HG03135 (cell line): ENCODE results near the gene INPP4A.

Source experiments
- ATAC-seq: cut with Tn5 transposase; IDR thresholded peaks from one replicate; pipeline ENCODE4 v1.9.1; 2021; ENCODE audit warnings: mild to moderate bottlenecking, moderate library complexity; ENCODE audit not compliant: unreplicated experiment

Gene INPP4A

DNA sequence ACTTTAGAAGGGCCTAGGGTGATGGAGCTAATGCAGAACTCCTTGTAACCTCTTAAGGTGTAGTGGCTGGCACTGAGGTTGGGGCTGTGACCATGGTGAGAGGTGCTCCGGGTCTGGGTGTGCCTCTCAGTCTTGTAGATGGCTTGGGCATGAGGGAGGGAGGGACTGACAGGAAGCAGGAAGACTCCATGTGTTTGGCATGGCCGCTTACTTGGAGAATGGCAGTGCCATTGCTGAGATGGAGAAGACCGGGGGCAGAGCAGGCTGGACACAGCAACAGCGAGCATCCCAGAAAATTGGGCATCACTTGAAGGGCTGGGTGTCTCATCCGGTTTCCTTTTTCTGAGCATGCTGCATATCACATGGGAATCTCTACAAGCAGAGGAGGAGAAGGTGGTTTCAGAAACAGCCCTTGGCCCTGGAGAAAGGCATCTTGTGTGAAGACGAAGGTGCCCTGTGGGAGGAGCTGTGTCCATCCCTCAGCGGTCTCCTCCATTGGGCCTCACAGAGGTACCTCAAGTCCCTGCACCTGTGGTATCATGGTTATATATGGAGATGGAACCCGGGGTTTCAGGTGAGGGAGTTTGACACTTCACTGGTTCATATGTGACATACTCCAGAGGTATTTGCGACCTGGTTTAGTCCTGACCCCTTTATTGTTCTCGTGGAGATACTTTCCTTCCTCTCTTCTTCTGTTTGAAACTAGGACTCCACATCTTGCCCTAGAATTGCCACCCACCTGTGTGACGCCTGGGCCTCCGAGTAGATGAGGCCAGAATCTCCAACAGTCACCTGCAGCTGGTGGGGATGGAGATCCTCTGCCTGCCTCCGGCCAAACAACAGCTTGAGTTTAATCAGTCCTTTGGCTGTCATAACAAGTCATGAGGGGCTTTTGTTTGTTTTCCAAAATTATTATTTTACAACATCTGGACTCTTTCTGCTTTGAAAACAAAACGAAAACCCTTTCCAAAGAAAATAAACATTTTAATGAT, 45.6 kb downstream of the INPP4A start:
- ATAC-seq = no peak

DNA sequence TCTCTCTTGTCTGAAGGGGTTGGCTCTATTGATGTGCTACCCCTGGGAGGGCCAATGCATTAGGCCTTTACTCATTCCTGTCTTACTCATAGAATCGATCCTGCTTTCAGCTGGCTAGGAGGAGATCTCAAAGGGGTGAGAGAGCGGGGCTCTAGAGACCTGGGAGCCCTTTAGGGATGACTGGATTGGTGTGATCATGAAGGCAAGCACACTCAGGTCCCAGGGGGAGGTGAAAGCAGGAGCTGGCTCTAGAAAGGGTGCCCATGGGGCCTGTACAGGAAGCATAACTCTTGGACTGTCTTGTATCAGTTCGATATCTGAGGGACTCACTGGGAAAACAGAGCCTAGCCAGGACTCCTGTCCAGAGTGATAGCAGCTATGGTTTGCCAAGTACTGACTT, 47.8 kb downstream of the INPP4A start:
- no peak for ATAC-seq

DNA sequence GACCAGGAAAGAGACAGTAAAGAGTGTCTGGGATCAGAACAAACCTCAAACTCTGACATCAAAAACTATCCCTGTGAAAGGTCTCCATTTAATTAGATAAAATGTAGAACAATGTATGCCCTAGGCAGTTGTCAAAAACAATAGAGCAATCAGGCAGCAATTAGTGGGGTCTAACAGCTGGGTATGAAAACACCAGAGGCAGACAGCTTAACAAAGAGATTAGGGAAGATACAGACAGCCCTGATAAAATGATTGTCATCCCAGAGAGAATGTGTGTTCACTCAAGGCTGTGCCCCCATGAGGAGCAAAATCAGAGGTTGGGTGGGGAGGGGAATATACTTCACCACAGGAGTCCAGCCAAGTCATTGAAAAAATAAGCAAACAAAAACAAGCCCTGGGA, 50.0 kb downstream of the INPP4A start:
- no peak for ATAC-seq

DNA sequence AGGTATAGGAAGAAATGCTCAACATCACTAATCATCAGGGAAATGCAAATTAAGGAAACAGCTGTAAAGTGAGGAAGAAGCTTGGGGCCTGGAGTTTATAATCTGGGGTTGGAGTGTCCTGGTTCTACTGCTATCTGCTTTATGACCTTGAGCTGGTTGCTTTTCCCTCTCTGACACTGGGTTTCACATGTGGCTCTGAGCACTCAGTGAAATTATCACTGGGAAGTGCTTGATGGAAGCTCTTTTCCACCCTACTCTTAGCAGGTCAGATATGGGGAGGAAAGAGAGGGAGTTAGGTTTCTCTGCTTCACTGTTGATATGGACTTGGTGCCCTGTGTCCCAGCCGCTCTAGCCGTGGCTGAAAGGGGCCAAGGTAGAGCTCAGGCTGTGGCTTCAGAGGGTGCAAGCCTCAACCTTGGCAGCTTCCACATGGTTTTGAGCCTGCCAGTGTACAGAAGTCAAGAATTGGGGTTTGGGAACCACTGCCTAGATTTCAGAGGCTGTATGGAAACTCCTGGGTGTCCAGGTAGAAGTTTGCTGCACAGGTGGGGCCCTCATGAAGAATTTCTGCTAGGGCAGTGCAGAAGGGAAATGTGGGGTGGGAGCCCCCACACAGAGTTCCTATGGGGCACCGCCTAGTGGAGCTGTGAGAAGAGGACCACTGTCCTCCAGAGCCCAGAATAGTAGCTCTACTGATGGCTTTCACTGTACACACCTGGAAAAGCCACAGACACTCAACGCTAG, 52.3 kb downstream of the INPP4A start:
- ATAC-seq = no peak

DNA sequence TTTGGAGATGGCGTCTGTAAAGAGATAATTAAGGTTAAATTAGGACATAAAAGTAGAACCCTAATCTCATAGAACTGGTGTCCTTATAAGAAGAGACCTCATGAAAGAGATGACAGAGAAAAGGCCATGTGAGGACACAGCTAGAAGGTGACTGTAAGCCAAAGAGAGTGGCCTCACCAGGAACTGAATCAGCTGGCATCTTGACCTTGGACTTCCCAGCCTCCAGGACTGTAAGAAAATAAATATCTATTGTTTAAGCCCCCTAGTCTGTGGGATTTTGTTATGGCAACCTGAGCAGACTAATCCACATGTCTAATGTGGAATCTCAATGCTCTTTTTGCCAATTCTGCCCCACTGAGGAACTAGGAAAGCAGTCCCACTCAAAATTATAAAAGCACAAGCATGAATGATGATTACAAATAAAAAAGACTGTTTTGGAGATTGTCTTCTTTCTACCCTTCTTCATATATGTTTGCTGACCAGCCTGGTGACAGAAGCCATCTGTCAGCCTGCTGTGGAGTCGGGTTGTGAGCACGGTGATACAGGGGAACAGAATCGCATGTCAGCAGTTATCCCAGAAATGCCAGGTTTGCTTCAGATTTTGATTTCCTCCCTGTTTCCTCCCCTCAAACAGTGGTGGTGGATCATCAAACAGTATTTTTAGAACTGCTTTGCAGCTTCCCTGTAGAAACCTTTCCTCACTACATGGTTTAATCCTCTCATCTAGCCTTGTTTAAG, 54.2 kb downstream of the INPP4A start:
- ATAC-seq = no peak

DNA sequence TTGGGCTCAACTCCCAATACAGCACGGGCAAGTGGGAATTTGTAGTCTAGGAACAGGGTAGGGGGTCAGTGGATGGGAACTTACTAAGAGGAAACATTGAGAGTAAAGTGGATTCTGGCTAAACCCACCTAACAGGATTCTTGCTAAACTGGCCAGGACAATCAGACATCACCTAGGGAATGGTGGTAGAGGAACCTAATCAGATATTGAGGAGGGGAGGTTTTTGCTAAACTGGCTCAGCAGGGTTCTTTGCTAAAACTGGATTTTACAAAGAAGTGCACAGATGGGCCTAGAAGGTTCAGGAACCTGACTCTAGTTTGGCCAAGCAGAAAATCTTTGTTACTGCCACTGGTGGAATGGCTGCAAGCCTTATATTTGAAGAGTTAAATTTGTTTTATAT, 55.9 kb downstream of the INPP4A start:
- no peak for ATAC-seq

DNA sequence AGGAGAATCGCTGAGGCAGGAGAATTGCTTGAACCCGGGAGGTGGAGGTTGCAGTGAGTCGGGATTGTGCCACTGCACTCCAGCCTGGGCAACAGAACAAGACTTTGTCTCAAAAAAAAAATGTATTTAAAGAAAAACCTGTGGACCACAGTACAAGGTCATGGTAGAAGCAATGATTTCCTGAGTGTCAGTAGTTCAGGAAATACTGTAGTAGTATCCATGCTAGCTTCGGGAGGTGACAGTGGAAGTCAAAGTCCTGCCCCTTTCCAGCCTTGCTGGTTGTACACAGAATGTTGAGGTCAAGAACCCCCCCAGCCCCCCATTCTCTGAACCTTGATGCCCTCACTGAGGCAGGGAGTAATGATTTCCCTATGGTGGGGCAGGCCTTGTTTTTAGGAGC, 56.6 kb downstream of the INPP4A start:
- ATAC-seq = no peak

DNA sequence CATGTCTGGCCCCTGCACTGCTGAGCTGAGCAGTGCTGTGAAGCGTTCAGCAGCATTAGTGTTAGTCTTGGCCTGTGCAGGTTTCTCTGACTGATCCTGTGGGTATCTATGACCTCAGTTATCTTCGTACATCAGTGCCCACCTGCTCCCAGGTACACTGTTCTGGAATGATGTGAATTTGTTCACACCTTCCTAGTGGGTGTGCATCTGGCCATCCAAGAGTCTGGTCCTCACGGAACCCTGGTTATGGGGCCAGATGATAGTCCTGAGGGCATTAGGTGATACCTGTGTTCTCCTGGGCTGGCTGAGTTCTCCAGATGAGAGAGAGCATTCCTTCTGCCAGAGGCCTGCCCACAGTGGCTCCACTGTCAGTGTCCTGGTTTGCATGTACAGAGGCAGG, 57.2 kb downstream of the INPP4A start:
- ATAC-seq = no peak

- ATAC-seq = no peak
Measured at GRCh38 chr2:98502556-98503335, 58.1 kb downstream of the INPP4A start.

DNA sequence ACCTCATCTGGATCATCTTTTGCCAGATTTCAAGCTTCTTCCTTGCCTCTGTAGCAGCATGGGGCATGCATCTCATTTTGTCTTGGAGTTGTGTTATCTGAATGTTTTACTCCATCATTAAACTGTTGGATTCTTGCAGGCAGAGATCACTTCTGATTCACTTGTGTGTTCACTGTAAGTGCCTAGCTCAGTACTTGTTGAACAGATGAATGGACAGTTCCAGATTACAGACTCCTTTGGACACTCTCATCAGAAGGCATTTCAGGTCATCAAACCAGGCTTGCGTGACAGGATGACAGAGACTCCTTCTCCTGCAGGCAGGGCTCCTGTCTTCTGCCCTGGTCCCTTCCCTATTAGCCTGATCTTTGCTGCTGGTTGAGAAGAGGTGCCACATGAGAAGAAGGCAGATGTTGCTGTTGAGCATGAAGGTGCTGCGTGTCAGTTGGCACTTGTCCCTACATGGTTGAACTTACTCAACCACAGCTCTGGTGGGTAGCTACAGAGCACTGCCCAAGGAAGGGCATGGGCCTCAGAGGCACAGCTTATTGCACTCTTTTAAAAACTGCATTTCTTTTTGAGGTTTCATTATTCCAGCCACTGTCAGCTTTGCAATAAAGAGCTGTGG, 58.9 kb downstream of the INPP4A start:
- ATAC-seq = no peak

DNA sequence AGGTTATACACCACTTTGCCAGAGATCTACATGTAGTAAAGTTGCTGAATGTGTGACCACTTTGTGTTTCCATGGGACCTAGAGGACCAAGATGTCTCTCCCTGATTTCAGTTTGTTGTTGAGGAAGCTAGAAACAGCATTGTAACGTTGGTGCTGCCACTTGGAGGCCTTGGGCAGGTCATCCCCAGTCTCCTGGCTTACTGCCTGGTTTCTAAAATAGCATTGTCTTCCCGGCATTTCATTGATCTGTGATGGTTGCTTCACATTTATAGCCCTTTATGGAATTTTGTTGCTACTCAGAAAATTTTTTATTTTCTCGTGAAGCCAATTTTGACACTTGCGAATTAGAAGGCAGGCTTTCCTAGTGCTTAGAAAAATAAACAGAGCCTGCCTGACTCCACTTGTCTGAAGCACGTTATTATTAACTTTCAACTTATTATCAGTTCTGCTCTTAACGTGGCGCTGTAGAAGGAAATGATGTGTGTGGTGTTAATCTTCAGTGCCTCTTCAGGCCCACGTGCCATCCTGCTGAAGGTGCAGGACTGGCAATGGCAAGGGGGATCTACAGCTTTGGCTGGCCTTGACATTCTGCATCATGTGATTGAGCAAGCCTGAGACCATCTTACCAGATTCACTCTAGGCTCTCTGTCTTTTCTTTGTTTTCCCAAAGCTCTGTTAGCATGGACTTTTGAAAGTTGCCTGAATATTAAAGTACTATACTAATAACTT, 59.9 kb downstream of the INPP4A start:
- no peak for ATAC-seq

DNA sequence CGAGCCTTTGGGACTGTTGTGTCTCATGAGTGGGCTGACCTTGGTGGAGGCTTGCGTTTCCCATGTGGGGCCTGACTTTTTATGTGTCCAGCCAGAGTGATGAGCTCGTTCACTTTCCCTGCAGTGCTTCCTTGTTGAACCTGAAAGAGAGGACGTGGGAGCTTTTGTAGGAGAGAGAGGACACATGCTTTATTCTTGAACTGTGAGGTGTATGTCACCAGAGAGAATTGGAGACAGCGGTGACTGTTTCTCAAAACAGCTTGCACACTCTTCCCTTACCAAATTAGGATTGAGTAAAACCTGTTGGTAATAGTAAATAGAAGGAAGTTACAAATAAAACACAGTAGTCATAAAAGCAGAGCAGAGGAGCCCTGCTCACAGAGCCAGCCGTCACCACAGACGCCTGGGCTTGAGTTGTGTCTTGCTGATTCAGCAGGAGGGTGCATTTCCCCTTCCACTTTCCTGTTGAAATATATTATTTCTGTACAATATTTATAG, 60.7 kb downstream of the INPP4A start:
- no peak for ATAC-seq

- no peak for ATAC-seq
Measured at GRCh38 chr2:98505971-98506664, 61.5 kb downstream of the INPP4A start.

DNA sequence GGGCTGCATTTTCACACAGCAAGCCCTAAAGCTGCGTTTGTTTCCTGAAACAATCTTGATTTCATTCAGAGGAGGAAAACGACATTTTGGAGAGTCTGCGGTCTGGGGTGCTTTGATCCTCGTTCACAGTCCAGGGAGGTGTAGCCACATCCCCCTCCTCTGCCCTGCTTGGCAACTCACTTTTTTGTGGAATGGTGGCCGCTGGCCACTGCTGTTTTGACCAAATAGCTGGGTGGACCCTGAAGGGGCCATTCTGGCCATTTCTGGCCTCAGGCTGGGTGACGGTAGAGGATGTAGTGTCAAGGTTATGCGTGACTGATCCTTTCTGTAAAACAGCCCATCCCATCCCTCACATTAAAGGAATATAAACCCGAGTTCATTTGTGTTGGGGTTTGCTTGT, 62.2 kb downstream of the INPP4A start:
- ATAC-seq = no peak

- ATAC-seq = no peak
Measured at GRCh38 chr2:98507461-98507860, 62.8 kb downstream of the INPP4A start.

DNA sequence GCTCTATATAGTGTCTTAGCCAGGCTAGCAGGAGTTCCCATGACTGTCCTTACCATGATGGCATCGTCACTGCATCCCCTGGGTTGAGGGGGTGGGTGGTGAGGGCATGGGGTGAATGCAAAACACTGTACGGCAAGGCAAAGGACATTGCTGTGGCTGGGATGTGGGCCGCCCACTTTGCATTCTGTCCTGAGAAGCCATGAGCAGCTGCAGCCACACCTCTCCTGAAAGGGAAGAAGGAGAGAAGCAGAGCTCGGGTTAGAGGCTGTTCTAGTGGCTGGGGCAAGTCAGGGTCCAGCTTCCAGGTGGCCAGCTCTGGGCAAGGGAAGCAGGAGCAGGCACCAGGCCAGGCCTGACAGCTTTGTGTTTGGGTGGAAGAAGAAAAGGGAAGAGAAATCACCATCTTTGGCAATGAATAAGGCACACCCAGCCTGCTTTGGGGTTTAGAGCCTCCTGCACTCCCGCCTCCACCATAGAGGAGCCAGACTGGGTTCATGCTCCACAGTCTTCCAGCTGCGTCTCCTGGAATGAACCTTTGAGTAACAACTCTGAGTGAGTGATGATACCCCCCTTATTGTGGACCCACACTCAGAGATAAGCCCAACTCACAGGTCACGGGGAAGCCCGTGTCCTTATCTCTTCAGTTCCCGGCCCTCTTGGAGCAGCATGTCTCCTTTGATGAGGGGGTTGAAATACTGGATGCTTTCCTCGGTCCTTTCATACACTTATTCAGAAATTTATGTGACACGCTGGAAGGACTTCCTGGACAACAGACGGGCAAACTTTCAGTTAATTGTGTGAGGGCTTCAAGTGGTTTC, 63.4 kb downstream of the INPP4A start:
- no peak for ATAC-seq

- ATAC-seq = no peak
Measured at GRCh38 chr2:98508709-98509066, 64.0 kb downstream of the INPP4A start.
